Measurements from ENCODE around the gene SHISA3.

GRCh38 chr4:42369489-42369888 is 27.8 kb upstream of the SHISA3 start:
- TF ChIP-seq ARNTL (CRISPR knock-in tag; IDR thresholded peaks at IDR 0.05; ENCODE audit: borderline replicate concordance, low read depth) (no peak), CSDC2 (CRISPR knock-in tag; IDR thresholded peaks at IDR 0.05) (no peak), ZC3H10 (CRISPR knock-in tag; IDR thresholded peaks at IDR 0.05) (no peak)
